CD4-positive, alpha-beta T cell treated with Interleukin-2 at 100 ng/mL for 4 hours (primary cell): ENCODE measurements around the gene SLC17A2.

Experiments
- DNase-seq: peaks from one replicate; pipeline ENCODE4 v3.0.0-alpha.2; 2020; ENCODE audit warnings: low spot score

Gene SLC17A2

DNA sequence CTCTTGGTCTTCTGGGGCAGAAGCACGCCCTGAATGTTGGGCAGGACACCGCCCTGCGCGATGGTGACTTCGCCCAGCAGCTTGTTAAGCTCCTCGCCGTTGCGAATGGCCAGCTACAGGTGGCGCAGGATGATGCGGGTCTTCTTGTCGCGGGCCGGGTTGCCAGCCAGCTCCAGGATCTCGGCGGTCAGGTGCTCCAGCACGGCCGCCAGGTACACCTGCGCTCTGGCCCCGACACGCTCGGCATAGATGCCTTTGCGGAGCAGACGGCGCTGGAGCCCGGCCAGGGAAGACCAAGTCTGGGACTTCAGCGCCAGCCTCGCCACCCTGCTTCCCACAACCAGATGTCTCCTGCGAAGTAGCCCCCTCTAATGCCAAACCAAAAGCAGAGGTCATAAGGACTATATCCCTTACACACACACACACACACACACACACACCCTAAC, 48.4 kb downstream of the SLC17A2 start:
- DNase-seq = peak; percentile 65

- DNase-seq = no peak
Observed at GRCh38 chr6:25880601-25881000, 49.9 kb downstream of the SLC17A2 start.

- DNase-seq = no peak
Observed at GRCh38 chr6:25878721-25879322, 51.7 kb downstream of the SLC17A2 start.

- no peak for DNase-seq
Observed at GRCh38 chr6:25875926-25876602, 54.4 kb downstream of the SLC17A2 start.

- no peak for DNase-seq
Observed at GRCh38 chr6:25875563-25875905, 55.0 kb downstream of the SLC17A2 start.

GRCh38 chr6:25874822-25875562, 55.5 kb downstream of the SLC17A2 start:
- peak; percentile 45 for DNase-seq

GRCh38 chr6:25874118-25874517, 56.4 kb downstream of the SLC17A2 start, which contains the start of gene SLC17A3:
Gene SLC17A3, minus strand, starts transcription at chr6:25874243. Its CDS starts 5,856 bp downstream, at chr6:25868387.
- DNase-seq = no peak

DNA sequence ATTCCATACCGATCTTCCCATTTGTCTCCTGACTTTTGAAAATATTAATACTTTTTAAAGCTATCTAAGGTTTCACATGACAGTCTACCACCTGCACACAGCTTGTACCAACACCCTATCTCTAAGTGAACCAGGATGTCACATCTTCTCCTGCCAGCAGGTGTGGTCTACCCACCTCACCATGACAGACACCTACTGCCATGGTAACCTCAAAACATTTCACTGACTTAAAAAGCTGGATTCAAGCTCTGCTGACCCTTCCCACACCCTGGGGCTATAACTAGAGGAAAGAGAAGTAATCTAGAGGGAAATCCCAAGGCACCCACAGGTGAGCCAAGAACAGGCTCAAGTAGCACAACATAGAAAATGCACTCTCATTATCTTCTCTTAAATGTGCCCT, 57.7 kb downstream of the SLC17A2 start:
- peak; percentile 51 for DNase-seq

DNA sequence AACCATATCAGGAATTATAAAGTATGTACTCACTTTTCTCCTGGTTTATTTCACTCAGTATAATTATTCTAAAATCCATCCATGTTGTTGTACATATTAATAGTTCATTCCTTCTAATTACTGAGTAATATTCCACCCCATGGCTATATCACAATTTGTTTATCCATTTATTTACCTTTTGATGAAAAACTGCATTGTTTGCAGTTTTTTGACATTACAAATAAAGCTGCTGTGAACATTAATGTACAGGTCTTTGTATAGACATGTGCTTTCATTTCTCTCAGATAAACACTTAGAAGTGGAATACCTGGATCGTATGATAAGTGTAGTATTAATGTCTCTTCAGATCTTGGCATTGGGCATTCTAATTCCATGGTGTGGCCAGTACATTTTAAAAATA, 60.7 kb downstream of the SLC17A2 start:
- DNase-seq = no peak

GRCh38 chr6:25868436-25869183, 61.9 kb downstream of the SLC17A2 start:
- DNase-seq = no peak

GRCh38 chr6:25866011-25866410, 64.5 kb downstream of the SLC17A2 start:
- peak; percentile 50 for DNase-seq

GRCh38 chr6:25863360-25863759, 67.1 kb downstream of the SLC17A2 start:
- no peak for DNase-seq
